Mucosa of rectum (tissue), 2 donors: ENCODE measurements around the gene LDHD.
A peak's percentile ranks its signal among the peaks of the same experiment; 100 is the strongest.
"Not testable (repeated sequence)": the region's sequence is repeated elsewhere in the genome, so short reads cannot be mapped to it uniquely, and the experiment has no call there.

Experiments used
- H3K27ac ChIP-seq, 2 donors: one replicate each; pipeline ENCODE4 v1.7.0; 2013; ENCODE audit warnings: inconsistent platforms in 2 of 2, low read depth in 2 of 2, low read length in 2 of 2
- H3K27me3 ChIP-seq, 2 donors: one replicate each; pipeline ENCODE4 v1.7.0; 2013; ENCODE audit warnings: low read length in 2 of 2; ENCODE audit not compliant: control insufficient read depth in 2 of 2, insufficient read depth in 2 of 2
- H3K36me3 ChIP-seq, 2 donors: one replicate each; pipeline ENCODE4 v1.7.0; 2013; ENCODE audit warnings: low read length in 2 of 2; ENCODE audit not compliant: control insufficient read depth in 2 of 2, insufficient read depth in 2 of 2
- H3K4me1 ChIP-seq, 2 donors: one replicate each; pipeline ENCODE4 v1.7.0; 2013; ENCODE audit warnings: low read length in 2 of 2, mild to moderate bottlenecking in 1 of 2; ENCODE audit not compliant: control insufficient read depth in 2 of 2, insufficient read depth in 2 of 2
- H3K4me3 ChIP-seq, 2 donors: one replicate each; pipeline ENCODE4 v1.7.0; 2013; ENCODE audit warnings: low read length in 2 of 2
- H3K9ac ChIP-seq, 2 donors: one replicate each; pipeline ENCODE4 v1.7.0; 2013; ENCODE audit warnings: low read length in 2 of 2, low read depth in 1 of 2, mild to moderate bottlenecking in 1 of 2
- H3K9me3 ChIP-seq, 2 donors: one replicate each; pipeline ENCODE4 v1.7.0; 2013; ENCODE audit warnings: low read length in 2 of 2; ENCODE audit not compliant: control insufficient read depth in 2 of 2
- donor health status: healthy.
- donor health status: Normal muscosa, but diverticular disease.

Gene LDHD

GRCh38 chr16:75099738-75100602 is 16.6 kb downstream of the LDHD start:
- peaks cover 18 to 20% of the 10 kb centered on the region in 2 donors for H3K4me1 ChIP-seq
- no peaks in the 10 kb centered on the region for H3K27me3 ChIP-seq
- peak overlapping the region in 1 of 2 donors; percentile 16 for H3K27ac ChIP-seq
- H3K36me3 ChIP-seq = no peaks in the 10 kb centered on the region
- no peak overlapping the region for H3K4me3 ChIP-seq
- H3K9ac ChIP-seq = no peak overlapping the region
- no peaks in the 10 kb centered on the region for H3K9me3 ChIP-seq

- Histone ChIP-seq H3K27me3 (no peaks in the 10 kb centered on the region), H3K9me3 (no peaks in the 10 kb centered on the region), H3K9ac (no peak overlapping the region), H3K4me3 (no peak overlapping the region), H3K4me1 (peaks cover 15 to 18% of the 10 kb centered on the region in 2 donors), H3K36me3 (peaks cover 0 to 4% of the 10 kb centered on the region in 2 donors), H3K27ac (peak overlapping the region in 1 of 2 donors; percentile 16)
These were observed 17.4 kb downstream of the LDHD start for GRCh38 chr16:75099075-75099667.

GRCh38 chr16:75097941-75098901 is 18.4 kb downstream of the LDHD start:
- Histone ChIP-seq H3K27me3 (no peaks in the 10 kb centered on the region), H3K9ac (no peak overlapping the region), H3K4me3 (peak overlapping the region in 1 of 2 donors; percentile 10), H3K4me1 (peaks cover 19 to 21% of the 10 kb centered on the region in 2 donors), H3K27ac (no peak overlapping the region), H3K9me3 (no peaks in the 10 kb centered on the region), H3K36me3 (peaks cover 0 to 4% of the 10 kb centered on the region in 2 donors)

GRCh38 chr16:75097191-75097761 is 19.3 kb downstream of the LDHD start:
- no peak overlapping the region for H3K9ac ChIP-seq

GRCh38 chr16:75096656-75097055 is 19.9 kb downstream of the LDHD start:
- Histone ChIP-seq H3K4me1 (peaks cover 26 to 28% of the 10 kb centered on the region in 2 donors), H3K27me3 (no peaks in the 10 kb centered on the region), H3K4me3 (no peak overlapping the region), H3K9me3 (no peaks in the 10 kb centered on the region), H3K36me3 (peaks cover 0 to 4% of the 10 kb centered on the region in 2 donors), H3K9ac (no peak overlapping the region), H3K27ac (no peak overlapping the region)

More at GRCh38 chr16:75097191-75097761, 19.3 kb downstream of the LDHD start:
- Histone ChIP-seq H3K9me3 (no peaks in the 10 kb centered on the region), H3K4me3 (no peak overlapping the region), H3K4me1 (peaks cover 26 to 28% of the 10 kb centered on the region in 2 donors), H3K36me3 (peaks cover 0 to 4% of the 10 kb centered on the region in 2 donors), H3K27me3 (no peaks in the 10 kb centered on the region), H3K27ac (no peak overlapping the region)

GRCh38 chr16:75095204-75095621 is 21.4 kb downstream of the LDHD start:
- no peak overlapping the region for H3K9ac ChIP-seq
- no peak overlapping the region for H3K27ac ChIP-seq
- no peaks in the 10 kb centered on the region for H3K9me3 ChIP-seq
- H3K4me1 ChIP-seq = peaks cover 25 to 28% of the 10 kb centered on the region in 2 donors
- H3K4me3 ChIP-seq = no peak overlapping the region
- H3K36me3 ChIP-seq = peaks cover 0 to 4% of the 10 kb centered on the region in 2 donors
- no peaks in the 10 kb centered on the region for H3K27me3 ChIP-seq

- no peaks in the 10 kb centered on the region for H3K27me3 ChIP-seq
- H3K4me1 ChIP-seq = peaks cover 13 to 20% of the 10 kb centered on the region in 2 donors
- H3K27ac ChIP-seq = no peak overlapping the region
- no peak overlapping the region for H3K4me3 ChIP-seq
- no peaks in the 10 kb centered on the region for H3K9me3 ChIP-seq
- H3K36me3 ChIP-seq = peaks cover 0 to 4% of the 10 kb centered on the region in 2 donors
- no peak overlapping the region for H3K9ac ChIP-seq
These were observed 22.7 kb downstream of the LDHD start for GRCh38 chr16:75093598-75094540.

- no peaks in the 10 kb centered on the region for H3K9me3 ChIP-seq
- H3K4me1 ChIP-seq = peaks cover 14 to 21% of the 10 kb centered on the region in 2 donors
- H3K27me3 ChIP-seq = no peaks in the 10 kb centered on the region
- peak overlapping the region; percentile 58 to 71 for H3K27ac ChIP-seq
- peaks cover 0 to 4% of the 10 kb centered on the region in 2 donors for H3K36me3 ChIP-seq
- H3K4me3 ChIP-seq = no peak overlapping the region
- no peak overlapping the region for H3K9ac ChIP-seq
These were observed 23.8 kb downstream of the LDHD start for GRCh38 chr16:75092777-75093176.

GRCh38 chr16:75091619-75092018 is 25.0 kb downstream of the LDHD start:
- H3K27me3 ChIP-seq, H3K4me3 ChIP-seq, H3K9me3 ChIP-seq, H3K9ac ChIP-seq, H3K27ac ChIP-seq, H3K36me3 ChIP-seq: not testable (repeated sequence)
- H3K4me1 ChIP-seq = peaks cover 19 to 26% of the 10 kb centered on the region in 2 donors
